Measurements from ENCODE around the gene LIN52. TPM values are rescaled to one million over a fixed set of nuclear protein-coding genes. Genes with fewer than 3 reads are reported as not detected.

LIN52 gene
- total RNA-seq, 1 experiment from 2014 or later, result 16.9 TPM

DNA sequence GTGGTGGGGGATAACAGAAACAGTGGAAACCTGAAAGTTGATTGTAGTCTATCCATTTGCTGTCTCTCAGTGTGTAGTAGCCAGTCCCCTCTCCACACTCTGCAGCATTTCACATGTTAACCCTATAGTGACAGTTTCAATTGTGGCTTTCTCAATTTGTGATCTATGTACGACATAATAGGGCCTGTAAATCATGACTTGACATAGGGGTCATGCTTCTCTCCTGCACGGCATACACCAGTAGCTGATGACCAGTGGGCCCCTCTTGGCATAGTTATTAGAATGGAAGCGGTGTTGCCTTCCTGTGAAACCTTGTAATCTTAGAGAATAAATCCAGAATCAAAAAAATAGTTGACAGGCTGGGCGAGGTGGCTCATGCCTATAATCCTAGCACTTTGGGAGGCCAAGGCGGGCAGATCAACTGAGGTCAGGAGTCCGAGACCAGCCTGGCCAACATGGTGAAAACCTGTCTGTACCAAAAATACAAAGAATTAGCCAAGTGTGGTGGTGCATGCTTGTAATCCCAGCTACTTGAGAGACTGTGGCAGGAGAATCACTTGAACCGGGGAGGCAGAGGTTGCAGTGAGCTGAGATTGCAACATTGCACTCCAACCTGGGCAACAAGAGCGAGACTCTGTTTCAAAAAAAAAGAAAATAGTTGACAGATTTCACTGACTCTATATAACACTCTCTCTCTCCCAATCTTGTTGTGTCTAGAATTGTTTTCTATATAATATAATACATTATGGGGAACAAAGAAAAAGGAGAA is 109.9 kb downstream of the LIN52 start:
- Histone ChIP-seq H3K9me3 (ENCODE audit: low read depth, low read length, poor library complexity, severe bottlenecking) (no peaks in the 10 kb centered on the region), H3K27ac (ENCODE audit: low read depth, low read length, poor library complexity, severe bottlenecking) (no peak overlapping the region), H3K4me1 (ENCODE audit: insufficient read depth, low read length, poor library complexity, severe bottlenecking) (no peaks in the 10 kb centered on the region), H3K36me3 (ENCODE audit: insufficient read depth, low read length, poor library complexity, severe bottlenecking) (no peaks in the 10 kb centered on the region), H3K27me3 (replicated peaks; ENCODE audit: insufficient read depth, low read depth, low read length, poor library complexity) (no peaks in the 10 kb centered on the region), H3K4me3 (ENCODE audit: low read depth, low read length, poor library complexity, severe bottlenecking) (no peak overlapping the region)
- BruUV-seq (replicated peaks), result no TSS peak
- TF ChIP-seq EZH2 (IDR thresholded peaks at IDR 0.05; ENCODE audit: borderline replicate concordance, low read depth, low read length, poor library complexity, severe bottlenecking), result no peak
- TF ChIP-seq CTCF (conservative IDR thresholded peaks at IDR 0.05; ENCODE audit: low read depth, low read length), result no peak
- ChIA-PET POLR2A (ENCODE audit: low non-redundant PET) (no interaction called here), CTCF (no interaction called here)
- intact Hi-C loops (cut with micrococcal nuclease; ENCODE audit: unreplicated experiment), result no loop called here
- no peak for DNase-seq (ENCODE audit: low spot score)

- no TSS peak for BruUV-seq (replicated peaks)
- H3K27ac ChIP-seq (ENCODE audit: low read depth, low read length, poor library complexity, severe bottlenecking), result no peak overlapping the region
- no peaks in the 10 kb centered on the region for H3K4me1 ChIP-seq (ENCODE audit: insufficient read depth, low read length, poor library complexity, severe bottlenecking)
- no peaks in the 10 kb centered on the region for H3K9me3 ChIP-seq (ENCODE audit: low read depth, low read length, poor library complexity, severe bottlenecking)
- ChIA-PET POLR2A (ENCODE audit: low non-redundant PET) (no interaction called here), CTCF (no interaction called here)
- no peaks in the 10 kb centered on the region for H3K36me3 ChIP-seq (ENCODE audit: insufficient read depth, low read length, poor library complexity, severe bottlenecking)
- TF ChIP-seq EZH2 (IDR thresholded peaks at IDR 0.05; ENCODE audit: borderline replicate concordance, low read depth, low read length, poor library complexity, severe bottlenecking), result no peak
- TF ChIP-seq CTCF (conservative IDR thresholded peaks at IDR 0.05; ENCODE audit: low read depth, low read length), result no peak
- intact Hi-C loops (cut with micrococcal nuclease; ENCODE audit: unreplicated experiment), result no loop called here
- no peak overlapping the region for H3K4me3 ChIP-seq (ENCODE audit: low read depth, low read length, poor library complexity, severe bottlenecking)
- no peak for DNase-seq (ENCODE audit: low spot score)
- no peaks in the 10 kb centered on the region for H3K27me3 ChIP-seq (replicated peaks; ENCODE audit: insufficient read depth, low read depth, low read length, poor library complexity)
These were observed 110.9 kb downstream of the LIN52 start for GRCh38 chr14:74195623-74196022.

- DNase-seq (ENCODE audit: low spot score), result no peak
- BruUV-seq (replicated peaks), result no TSS peak
- intact Hi-C loops (cut with micrococcal nuclease; ENCODE audit: unreplicated experiment), result no loop called here
- no peaks in the 10 kb centered on the region for H3K4me1 ChIP-seq (ENCODE audit: insufficient read depth, low read length, poor library complexity, severe bottlenecking)
- H3K9me3 ChIP-seq (ENCODE audit: low read depth, low read length, poor library complexity, severe bottlenecking), result no peaks in the 10 kb centered on the region
- POLR2A ChIA-PET (ENCODE audit: low non-redundant PET), result no interaction called here
- H3K27ac ChIP-seq (ENCODE audit: low read depth, low read length, poor library complexity, severe bottlenecking), result no peak overlapping the region
- no peaks in the 10 kb centered on the region for H3K27me3 ChIP-seq (replicated peaks; ENCODE audit: insufficient read depth, low read depth, low read length, poor library complexity)
- H3K4me3 ChIP-seq (ENCODE audit: low read depth, low read length, poor library complexity, severe bottlenecking), result no peak overlapping the region
- CTCF ChIA-PET, result no interaction called here
- no peak for TF ChIP-seq CTCF (conservative IDR thresholded peaks at IDR 0.05; ENCODE audit: low read depth, low read length)
- TF ChIP-seq EZH2 (IDR thresholded peaks at IDR 0.05; ENCODE audit: borderline replicate concordance, low read depth, low read length, poor library complexity, severe bottlenecking), result no peak
- H3K36me3 ChIP-seq (ENCODE audit: insufficient read depth, low read length, poor library complexity, severe bottlenecking), result no peaks in the 10 kb centered on the region
These were observed 113.9 kb downstream of the LIN52 start for GRCh38 chr14:74198441-74199234.

Data from A673 (cell line).